ENCODE measurements around the gene UBASH3B. TPM values are rescaled to one million over a fixed set of nuclear protein-coding genes. Genes with fewer than 3 reads are reported as not detected.
A peak's percentile ranks its signal among the peaks of the same experiment; 100 is the strongest.
"Not testable (repeated sequence)": the region's sequence is repeated elsewhere in the genome, so short reads cannot be mapped to it uniquely, and the experiment has no call there.

Gene UBASH3B
- total RNA-seq, 1 donor, result 11.0 TPM

GRCh38 chr11:122833846-122834464 lies 178.4 kb downstream of the UBASH3B start:
- DNase-seq (ENCODE audit: low read depth in 2 of 3, low spot score in 2 of 3), result peak in 1 of 3 donors; percentile 34

GRCh38 chr11:122836916-122837315 lies 181.4 kb downstream of the UBASH3B start:
- no peak for DNase-seq (ENCODE audit: low read depth in 2 of 3, low spot score in 2 of 3)

- no peak for DNase-seq (ENCODE audit: low read depth in 2 of 3, low spot score in 2 of 3)
Measured at GRCh38 chr11:122837528-122838346, 182.2 kb downstream of the UBASH3B start.

DNA sequence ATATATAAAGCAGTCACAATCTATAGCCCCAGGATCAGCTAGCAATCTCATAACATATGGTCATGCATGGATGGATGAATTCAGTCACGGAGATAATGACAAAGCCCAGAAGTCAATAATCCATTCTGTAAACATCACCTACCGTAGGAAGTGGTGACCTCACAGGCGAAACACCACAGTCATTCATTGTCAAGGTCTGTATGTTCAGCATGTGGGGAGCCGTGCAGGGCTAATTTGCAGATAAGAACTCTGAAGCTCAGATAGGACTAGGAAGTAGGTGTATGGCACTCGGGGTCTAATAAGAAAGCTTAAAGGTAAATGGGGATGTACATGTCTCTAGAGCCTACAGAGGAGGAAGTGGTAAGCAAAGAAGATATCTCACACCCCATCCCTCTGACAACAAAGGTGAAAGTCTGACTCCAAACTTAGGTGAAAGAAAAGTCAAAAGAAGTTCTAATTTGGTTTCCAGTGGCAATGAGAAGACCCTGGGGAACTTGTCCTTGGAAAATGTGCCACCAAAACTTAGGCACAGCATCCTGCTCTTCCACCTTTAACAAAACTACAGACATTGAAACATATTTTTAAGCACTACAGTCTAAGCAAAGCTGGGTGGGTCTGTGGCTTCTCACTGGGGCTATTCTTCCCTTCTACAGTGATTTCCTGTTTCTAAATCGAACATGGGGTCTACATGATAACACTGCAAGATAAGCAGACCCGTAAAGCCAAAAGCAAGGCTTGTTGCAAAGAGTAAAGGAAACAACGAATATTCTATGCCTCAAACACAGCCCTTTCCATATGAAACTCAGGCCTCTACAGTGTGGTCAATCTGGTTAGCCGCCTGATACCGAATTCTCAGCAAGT lies 188.0 kb downstream of the UBASH3B start:
- peak in 1 of 3 donors; percentile 47 for DNase-seq (ENCODE audit: low read depth in 2 of 3, low spot score in 2 of 3)

DNA sequence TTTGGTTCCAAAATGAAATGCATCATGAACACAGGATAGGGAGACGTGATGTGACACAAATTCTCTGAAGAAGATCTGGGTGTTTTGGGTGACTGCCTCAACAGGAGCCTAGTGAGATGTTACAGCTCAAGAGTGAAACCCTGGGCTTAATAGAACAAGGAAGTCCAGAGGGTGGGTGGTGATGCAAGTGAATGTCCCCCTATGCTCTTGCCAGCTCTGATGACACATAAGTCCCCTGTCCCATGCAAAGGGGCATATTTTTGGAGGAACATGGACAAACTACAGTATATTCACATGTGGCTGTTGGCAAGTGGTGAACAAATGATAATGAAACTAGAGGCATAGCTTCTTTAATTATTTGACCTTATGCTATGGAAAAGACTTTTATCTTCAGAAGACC lies 191.9 kb downstream of the UBASH3B start:
- DNase-seq (ENCODE audit: low read depth in 2 of 3, low spot score in 2 of 3), result no peak

DNA sequence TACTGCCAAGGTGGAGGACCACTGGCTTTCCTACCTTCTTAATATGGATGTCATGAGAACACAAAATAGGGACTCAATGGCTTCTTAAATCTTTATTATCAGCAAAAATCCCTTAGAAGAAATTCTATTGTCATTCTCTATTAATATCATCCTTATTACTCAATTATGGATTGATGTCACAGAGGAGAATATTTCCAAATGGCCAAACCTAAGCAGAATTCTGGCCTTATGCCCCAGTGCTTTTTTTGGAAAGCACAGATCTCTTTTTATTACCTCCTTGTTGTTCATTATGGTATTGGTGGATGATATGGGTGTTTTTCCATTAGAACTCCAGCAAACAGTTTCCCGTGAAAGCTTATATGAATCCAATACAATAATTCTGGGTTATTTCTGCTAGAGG lies 192.7 kb downstream of the UBASH3B start:
- no peak for DNase-seq (ENCODE audit: low read depth in 2 of 3, low spot score in 2 of 3)

DNA sequence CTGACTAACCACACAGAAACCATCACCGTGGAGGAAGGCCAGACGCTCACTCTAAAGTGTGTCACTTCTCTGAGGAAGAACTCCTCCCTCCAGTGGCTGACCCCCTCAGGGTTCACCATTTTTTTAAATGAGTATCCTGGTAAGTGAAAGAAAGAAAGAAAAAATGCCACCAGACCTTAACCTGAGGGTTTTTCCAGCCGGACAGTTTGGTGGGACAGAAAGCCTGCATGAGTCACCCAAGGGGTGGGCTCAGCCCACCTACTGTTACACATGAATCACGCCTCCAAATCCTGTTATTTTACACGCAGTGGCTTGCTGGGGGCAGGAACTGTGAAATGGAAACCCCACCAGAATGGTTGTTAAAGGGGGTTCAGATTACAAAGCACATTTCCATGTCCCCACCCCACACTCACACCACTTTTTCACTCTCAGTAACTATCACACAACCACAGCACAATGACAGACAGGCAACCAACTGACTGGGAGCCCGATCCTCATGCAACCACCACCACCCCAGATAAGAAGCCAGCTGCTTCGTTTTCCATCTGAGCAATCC lies 194.6 kb downstream of the UBASH3B start:
- DNase-seq (ENCODE audit: low read depth in 2 of 3, low spot score in 2 of 3), result peak in 2 of 3 donors; percentile 20 to 46

- no peak for DNase-seq (ENCODE audit: low read depth in 2 of 3, low spot score in 2 of 3)
Measured at GRCh38 chr11:122851366-122851966, 195.9 kb downstream of the UBASH3B start.

DNA sequence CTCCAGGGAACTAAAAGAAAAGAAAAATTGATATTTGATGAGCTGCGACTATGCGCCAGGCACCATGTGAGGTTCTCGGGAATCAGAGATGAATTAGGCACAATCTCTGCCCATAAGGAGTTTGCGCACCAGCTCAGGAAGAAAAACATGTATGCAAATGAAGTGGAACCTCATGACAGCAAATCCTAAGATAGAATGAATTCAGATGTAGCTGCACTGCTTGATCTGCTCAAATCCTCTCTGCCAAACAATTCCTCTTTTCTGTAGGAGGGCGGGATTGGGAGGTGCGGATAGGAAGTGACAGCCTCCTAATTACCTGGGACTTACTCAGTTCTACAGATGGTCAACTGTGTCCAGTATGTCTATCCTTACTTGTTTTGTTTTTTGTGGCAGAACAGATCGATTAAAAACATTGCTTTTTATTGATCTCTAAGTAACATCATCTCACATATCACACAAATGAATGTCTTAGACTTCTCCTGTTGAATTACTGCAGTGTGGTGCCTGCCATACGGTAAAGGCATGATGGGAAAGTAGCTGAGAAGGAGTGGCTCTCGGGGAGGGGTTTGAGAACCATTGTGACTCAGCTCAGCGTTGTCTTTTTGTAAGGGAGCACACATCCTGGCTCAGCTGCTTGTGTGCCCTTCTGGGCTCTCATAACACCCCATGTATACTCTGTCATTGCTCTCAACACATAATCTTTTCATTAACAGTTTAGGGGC lies 196.7 kb downstream of the UBASH3B start:
- no peak for DNase-seq (ENCODE audit: low read depth in 2 of 3, low spot score in 2 of 3)

DNA sequence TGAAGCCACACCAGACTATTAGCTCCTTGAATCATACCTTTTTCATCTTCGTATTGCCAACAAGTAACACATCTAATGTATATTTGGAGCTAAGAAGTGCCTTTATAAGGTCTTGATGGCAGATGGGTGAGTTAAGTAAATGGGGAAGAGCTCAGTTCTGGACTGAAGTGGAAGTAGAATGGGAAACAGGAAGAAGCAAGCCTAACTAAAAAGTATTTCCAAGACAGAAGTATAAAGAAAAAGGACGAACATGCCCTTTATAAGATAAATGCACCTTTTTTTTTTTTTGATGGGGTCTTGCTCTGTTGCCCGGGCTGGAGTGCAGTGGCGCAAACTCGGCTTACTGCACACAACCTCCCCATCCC lies 197.3 kb downstream of the UBASH3B start:
- DNase-seq (ENCODE audit: low read depth in 2 of 3, low spot score in 2 of 3), result no peak

GRCh38 chr11:122853261-122853660 lies 197.7 kb downstream of the UBASH3B start:
- no peak for DNase-seq (ENCODE audit: low read depth in 2 of 3, low spot score in 2 of 3)

DNA sequence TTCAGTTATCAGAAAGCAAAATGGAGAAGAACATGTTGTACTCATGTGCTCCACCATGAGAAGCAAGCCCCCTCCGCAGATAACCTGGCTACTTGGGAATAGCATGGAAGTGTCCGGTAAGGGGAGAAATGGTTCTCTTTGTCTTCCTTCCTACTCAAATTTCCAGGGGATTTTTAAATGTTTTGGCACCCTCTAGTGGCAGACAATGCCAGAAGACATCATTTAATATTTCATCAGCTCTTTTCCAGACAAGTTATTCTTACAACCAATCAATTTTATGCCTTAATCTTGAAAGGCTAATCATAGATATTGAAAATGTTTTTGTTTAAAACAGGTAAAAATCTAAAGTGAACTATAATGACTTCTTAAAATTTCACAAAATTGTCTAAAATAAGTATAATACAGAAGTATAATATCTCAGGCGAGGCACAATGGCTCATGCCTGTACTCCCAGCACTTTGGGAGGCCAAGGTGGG lies 198.5 kb downstream of the UBASH3B start:
- peak; percentile 34 to 77 (median 68) for DNase-seq (ENCODE audit: low read depth in 2 of 3, low spot score in 2 of 3)

GRCh38 chr11:122861631-122862030 lies 206.1 kb downstream of the UBASH3B start:
- no peak for DNase-seq (ENCODE audit: low read depth in 2 of 3, low spot score in 2 of 3)

GRCh38 chr11:122862091-122862490 lies 206.6 kb downstream of the UBASH3B start:
- no peak for DNase-seq (ENCODE audit: low read depth in 2 of 3, low spot score in 2 of 3)

- DNase-seq (ENCODE audit: low read depth in 2 of 3, low spot score in 2 of 3), result not testable (repeated sequence)
Measured at GRCh38 chr11:122863154-122863553, 207.6 kb downstream of the UBASH3B start.

- peak in 1 of 3 donors; percentile 71 for DNase-seq (ENCODE audit: low read depth in 2 of 3, low spot score in 2 of 3)
Measured at GRCh38 chr11:122863704-122864326, 208.3 kb downstream of the UBASH3B start.

Measured in hematopoietic multipotent progenitor cell (in vitro differentiated cells).